ENCODE data around the gene CDK15. TPM values are rescaled to one million over a fixed set of nuclear protein-coding genes. Genes with fewer than 3 reads are reported as not detected.

Gene CDK15
- total and polyA plus RNA-seq, 9 of the 15 experiments (the other 6 are each of a cell fraction or from before 2014, with no cell fraction given) = not detected

DNA sequence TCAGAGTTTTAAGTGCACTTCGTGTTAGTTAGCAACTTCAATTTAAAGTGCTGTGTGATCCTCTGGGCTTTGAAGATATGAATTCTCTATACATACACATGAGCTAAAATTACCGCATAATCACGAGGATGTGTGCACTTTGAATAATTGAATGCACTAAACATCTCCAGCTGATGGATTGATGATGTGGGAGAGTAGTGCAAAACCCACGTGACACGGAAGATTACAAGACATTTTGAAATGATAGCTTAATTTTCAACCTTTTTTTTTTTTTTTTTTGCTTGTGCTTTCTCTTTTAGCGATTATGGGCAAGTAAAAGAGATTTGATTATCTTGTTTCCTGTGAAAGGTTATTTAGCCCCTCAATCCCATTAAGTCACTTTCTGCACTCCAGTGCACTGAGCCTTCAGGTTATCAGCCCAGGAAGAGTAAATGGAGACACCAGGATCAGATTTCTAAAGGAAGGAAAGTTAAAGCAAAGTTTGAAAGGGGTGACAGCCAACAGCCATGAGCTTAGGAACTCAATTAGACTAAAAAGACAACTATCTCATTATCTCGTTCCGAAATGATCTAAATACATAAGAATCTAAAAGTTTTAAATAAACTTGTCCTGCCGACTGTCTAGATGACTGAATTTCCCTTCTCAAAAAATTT, 81.6 kb downstream of the CDK15 start:
- Histone ChIP-seq H3K4me3 (no peak overlapping the region), H3K9me3 (replicated peaks; ENCODE audit: control insufficient read depth, insufficient read depth, low read depth, low read length) (no peaks in the 10 kb centered on the region), H3K4me2 (ENCODE audit: insufficient read depth, low read length) (no peak overlapping the region), H3K4me1 (replicated peaks in 1 of 2; ENCODE audit: control insufficient read depth in 2 of 2, insufficient read depth in 2 of 2, low read length in 2 of 2) (no peaks in the 10 kb centered on the region; a peak in 1 of 5 replicates), H3K27ac (ENCODE audit: extremely low read depth, low read depth, low read length) (no peak overlapping the region), H3K9me1 (ENCODE audit: control insufficient read depth, insufficient read depth, low read length) (no peaks in the 10 kb centered on the region), H3K9ac (ENCODE audit: insufficient read depth in 1 of 2, low read depth in 2 of 2, low read length in 2 of 2) (no peak overlapping the region), H3K36me3 (ENCODE audit: control insufficient read depth, insufficient read depth, low read length) (no peaks in the 10 kb centered on the region), H3K79me2 (ENCODE audit: control insufficient read depth, insufficient read depth, low read length) (no peaks in the 10 kb centered on the region), H3K27me3 (ENCODE audit: control insufficient read depth in 2 of 2, insufficient read depth in 2 of 2, low read length in 2 of 2) (peaks cover 7 to 21% of the 10 kb centered on the region in 2 experiments; a peak in 4 of 5 replicates), H4K20me1 (replicated peaks; ENCODE audit: control insufficient read depth, insufficient read depth, low read length) (no peaks in the 10 kb centered on the region; the same call in 1 of the 2 replicates), H2AFZ (ENCODE audit: low read depth, low read length) (no peak overlapping the region)
- TF ChIP-seq MEIS2 (IDR thresholded peaks at IDR 0.05; ENCODE audit: partially characterized antibody) (peak; percentile 32), ZC3H11A (IDR thresholded peaks at IDR 0.05; ENCODE audit: low read depth, low read length) (no peak)
- TF ChIP-seq, protein P1, sequence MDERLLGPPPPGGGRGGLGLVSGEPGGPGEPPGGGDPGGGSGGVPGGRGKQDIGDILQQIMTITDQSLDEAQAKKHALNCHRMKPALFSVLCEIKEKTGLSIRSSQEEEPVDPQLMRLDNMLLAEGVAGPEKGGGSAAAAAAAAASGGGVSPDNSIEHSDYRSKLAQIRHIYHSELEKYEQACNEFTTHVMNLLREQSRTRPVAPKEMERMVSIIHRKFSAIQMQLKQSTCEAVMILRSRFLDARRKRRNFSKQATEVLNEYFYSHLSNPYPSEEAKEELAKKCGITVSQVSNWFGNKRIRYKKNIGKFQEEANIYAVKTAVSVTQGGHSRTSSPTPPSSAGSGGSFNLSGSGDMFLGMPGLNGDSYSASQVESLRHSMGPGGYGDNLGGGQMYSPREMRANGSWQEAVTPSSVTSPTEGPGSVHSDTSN (CRISPR knock-in tag; IDR thresholded peaks at IDR 0.05; ENCODE audit: low read depth) = no peak
- TF ChIP-seq, protein P1 (tag; conservative IDR thresholded peaks at IDR 0.05; ENCODE audit: low read depth) = 0 out of 2 replicates have a peak, but pooled peaks have one; percentile 28
- POLR2A ChIA-PET = interaction anchor here (0.6 to 1.0 kb wide), 3 partner anchors 9 to 14 kb away, joined by 3 read pairs; no protein-coding TSS in a partner anchor
- no peak for FAIRE-seq
- ATAC-seq = no peak
- BruUV-seq (replicated peaks) = no TSS peak
- in situ Hi-C loops (cut with MboI) (no loop called here), intact Hi-C loops (cut with micrococcal nuclease) (no loop called here)
- CTCF ChIA-PET (ENCODE audit: low intra/inter-chr PET ratio) = no interaction called here
- 1% methylated on average over 9 of the region's 9 CpGs for WGBS (ENCODE audit: insufficient coverage, low coverage, missing lambda C conversion rate)
- no peak for DNase-seq (ENCODE audit: extremely low read depth in 1 of 4, low spot score in 3 of 4)

All from K562 (cell line).